Esophagus squamous epithelium (tissue), 4 donors: ENCODE results near the gene DGUOK.

ENCODE experiments used
- POLR2A ChIP-seq, 4 donors: fragments of 450-650 bp; IDR thresholded peaks; one replicate each; pipeline ENCODE4 v1.6.1; 2017; ENCODE audit warnings: antibody characterized with exemption in 4 of 4, mild to moderate bottlenecking in 4 of 4, moderate library complexity in 3 of 4
- TF ChIP-seq, protein P1 (sequence below), 6 experiments: fragments of 450-650 bp in 4 of 6; fragments of 200-600 bp in 2 of 6; sonication (generic) in 2 of 6; IDR thresholded peaks; one replicate each; pipeline ENCODE4 v1.5.1; 2016 to 2019; ENCODE audit warnings: antibody characterized with exemption in 6 of 6, mild to moderate bottlenecking in 4 of 6, moderate library complexity in 4 of 6

DNA sequence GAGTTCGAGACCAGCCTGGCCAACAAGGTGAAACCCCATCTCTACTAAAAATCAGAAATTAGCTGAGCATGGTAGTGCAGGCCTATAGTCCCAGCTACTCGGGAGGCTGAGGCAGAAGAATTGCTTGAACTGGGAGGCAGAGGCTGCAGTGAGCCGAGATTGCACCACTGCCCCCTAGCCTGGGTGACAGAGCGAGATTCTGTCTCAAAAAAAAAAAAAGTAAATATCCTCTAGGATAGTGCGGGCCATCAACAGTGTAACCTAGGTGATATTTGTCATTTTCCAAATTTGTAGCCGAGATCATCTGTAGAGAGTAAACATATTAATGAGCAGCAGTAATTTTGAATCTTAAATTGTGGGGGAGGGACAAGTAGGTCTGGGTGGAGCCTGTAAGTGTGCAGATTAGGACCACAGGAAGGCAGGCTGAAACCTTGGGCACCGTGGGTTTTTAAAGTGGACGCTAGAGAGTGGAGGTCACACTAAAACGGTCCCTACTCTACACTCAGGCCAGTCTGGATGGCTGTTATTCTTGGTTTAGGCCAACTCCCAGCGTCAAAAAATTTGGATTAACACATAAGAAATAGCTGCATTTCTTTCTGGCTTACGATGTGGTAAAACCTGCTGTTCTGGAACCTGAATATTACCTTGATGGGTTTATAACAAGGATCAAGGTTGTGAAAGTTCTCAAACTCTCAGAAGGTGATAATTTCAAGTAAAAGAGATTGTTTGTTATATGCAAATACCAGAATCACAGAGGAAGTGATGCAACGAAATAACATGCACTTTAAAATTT lies 35.3 kb downstream of the DGUOK start:
- TF ChIP-seq, protein P1, sequence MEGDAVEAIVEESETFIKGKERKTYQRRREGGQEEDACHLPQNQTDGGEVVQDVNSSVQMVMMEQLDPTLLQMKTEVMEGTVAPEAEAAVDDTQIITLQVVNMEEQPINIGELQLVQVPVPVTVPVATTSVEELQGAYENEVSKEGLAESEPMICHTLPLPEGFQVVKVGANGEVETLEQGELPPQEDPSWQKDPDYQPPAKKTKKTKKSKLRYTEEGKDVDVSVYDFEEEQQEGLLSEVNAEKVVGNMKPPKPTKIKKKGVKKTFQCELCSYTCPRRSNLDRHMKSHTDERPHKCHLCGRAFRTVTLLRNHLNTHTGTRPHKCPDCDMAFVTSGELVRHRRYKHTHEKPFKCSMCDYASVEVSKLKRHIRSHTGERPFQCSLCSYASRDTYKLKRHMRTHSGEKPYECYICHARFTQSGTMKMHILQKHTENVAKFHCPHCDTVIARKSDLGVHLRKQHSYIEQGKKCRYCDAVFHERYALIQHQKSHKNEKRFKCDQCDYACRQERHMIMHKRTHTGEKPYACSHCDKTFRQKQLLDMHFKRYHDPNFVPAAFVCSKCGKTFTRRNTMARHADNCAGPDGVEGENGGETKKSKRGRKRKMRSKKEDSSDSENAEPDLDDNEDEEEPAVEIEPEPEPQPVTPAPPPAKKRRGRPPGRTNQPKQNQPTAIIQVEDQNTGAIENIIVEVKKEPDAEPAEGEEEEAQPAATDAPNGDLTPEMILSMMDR (IDR thresholded peaks at IDR 0.05) = no peak
- TF ChIP-seq POLR2A (IDR thresholded peaks at IDR 0.05) = no peak
